HFFc6 (cell line): ENCODE results near the gene TEKTIP1. TPM values are rescaled to one million over a fixed set of nuclear protein-coding genes. Genes with fewer than 3 reads are reported as not detected.
"Not testable (repeated sequence)": the region's sequence is repeated elsewhere in the genome, so short reads cannot be mapped to it uniquely, and the experiment has no call there.

ENCODE experiments used
- DNase-seq: peaks from one replicate; pipeline ENCODE4 v3.0.0-alpha.2; 2018
- H3K27ac Mint-ChIP-seq: 2 replicates; pipeline ENCODE4 v1.8.0; 2020; ENCODE audit warnings: mild to moderate bottlenecking, mixed read lengths
- H3K27me3 Mint-ChIP-seq: 2 replicates; pipeline ENCODE4 v1.8.0; 2021; ENCODE audit warnings: mild to moderate bottlenecking, moderate library complexity, mixed read lengths; ENCODE audit not compliant: insufficient read depth
- H3K36me3 Mint-ChIP-seq: 2 replicates; pipeline ENCODE4 v1.8.0; 2021; ENCODE audit warnings: low read depth, mixed read lengths
- H3K4me1 Mint-ChIP-seq: 2 replicates; pipeline ENCODE4 v1.8.0; 2020; ENCODE audit warnings: low read depth, mixed read lengths
- H3K4me3 Mint-ChIP-seq: 2 replicates; pipeline ENCODE4 v1.8.0; 2020; ENCODE audit warnings: mild to moderate bottlenecking, moderate library complexity, mixed read lengths
- H3K9me3 Mint-ChIP-seq: 2 replicates; pipeline ENCODE4 v1.8.0; 2020; ENCODE audit warnings: mild to moderate bottlenecking, mixed read lengths
- CTCF ChIP-seq: fragments of 200-600 bp; sonication (generic); IDR thresholded peaks from 2 replicates; pipeline ENCODE4 v1.5.0; 2021; ENCODE audit warnings: antibody characterized with exemption, mild to moderate bottlenecking
- total RNA-seq, 6 experiments: library from RNA; stranded (reverse); fragmentation: NEBNext Ultra II Directional; extraction: Animal tissue kit (Norgen Biotek cat#: 25700); gene quantifications; 2 replicates in 1 of 6; 3 replicates in 5 of 6; pipeline ENCODE4 v1.2.3, GENCODE V29; 2021

The TEKTIP1 gene
- total RNA-seq, 6 experiments from 2014 or later: 0.25 to 0.51 (median 0.46) TPM; not detected in 1

GRCh38 chr19:3575949-3576673 lies 37.1 kb downstream of the TEKTIP1 start:
- peaks cover 2% of the 10 kb centered on the region for H3K27me3 Mint-ChIP-seq
- no peak overlapping the region for H3K27ac Mint-ChIP-seq
- no peak for DNase-seq
- peaks cover 46% of the 10 kb centered on the region for H3K4me1 Mint-ChIP-seq
- H3K4me3 Mint-ChIP-seq: peak overlapping the region; percentile 15; the same call in 1 of the 2 replicates
- no peak for TF ChIP-seq CTCF
- peaks cover 13% of the 10 kb centered on the region for H3K36me3 Mint-ChIP-seq
- no peaks in the 10 kb centered on the region for H3K9me3 Mint-ChIP-seq

- no peak for DNase-seq
- peak overlapping the region; percentile 15; the same call in 1 of the 2 replicates for H3K4me3 Mint-ChIP-seq
- peaks cover 2% of the 10 kb centered on the region for H3K27me3 Mint-ChIP-seq
These were observed 37.9 kb downstream of the TEKTIP1 start for GRCh38 chr19:3576696-3577443.

GRCh38 chr19:3577723-3578344 lies 38.9 kb downstream of the TEKTIP1 start:
- H3K36me3 Mint-ChIP-seq: peaks cover 13% of the 10 kb centered on the region
- no peak overlapping the region for H3K27ac Mint-ChIP-seq
- no peaks in the 10 kb centered on the region for H3K9me3 Mint-ChIP-seq
- no peak for DNase-seq
- peaks cover 2% of the 10 kb centered on the region for H3K27me3 Mint-ChIP-seq
- TF ChIP-seq CTCF: no peak
- H3K4me1 Mint-ChIP-seq: peaks cover 40% of the 10 kb centered on the region
- no peak overlapping the region for H3K4me3 Mint-ChIP-seq

More at GRCh38 chr19:3576696-3577443, 37.9 kb downstream of the TEKTIP1 start:
- Mint-ChIP-seq H3K27ac (no peak overlapping the region), H3K9me3 (no peaks in the 10 kb centered on the region), H3K36me3 (peaks cover 13% of the 10 kb centered on the region), H3K4me1 (peaks cover 40% of the 10 kb centered on the region)
- no peak for TF ChIP-seq CTCF

- DNase-seq: no peak
- Mint-ChIP-seq H3K27me3 (peaks cover 2% of the 10 kb centered on the region), H3K36me3 (peaks cover 13% of the 10 kb centered on the region), H3K4me3 (no peak overlapping the region), H3K27ac (no peak overlapping the region), H3K9me3 (no peaks in the 10 kb centered on the region), H3K4me1 (peaks cover 40% of the 10 kb centered on the region)
- TF ChIP-seq CTCF: no peak
These were observed 39.4 kb downstream of the TEKTIP1 start for GRCh38 chr19:3578390-3578789.

- Mint-ChIP-seq H3K27ac (peak overlapping the region; percentile 89), H3K4me3 (peak overlapping the region; percentile 47), H3K9me3 (no peaks in the 10 kb centered on the region), H3K4me1 (peaks cover 30% of the 10 kb centered on the region), H3K36me3 (peaks cover 2% of the 10 kb centered on the region), H3K27me3 (peaks cover 2% of the 10 kb centered on the region)
- peak; percentile 99 for DNase-seq
- no peak for TF ChIP-seq CTCF
These were observed 41.4 kb downstream of the TEKTIP1 start for GRCh38 chr19:3580156-3580934.

- H3K36me3 Mint-ChIP-seq, H3K4me3 Mint-ChIP-seq, H3K27me3 Mint-ChIP-seq, DNase-seq, H3K9me3 Mint-ChIP-seq, H3K27ac Mint-ChIP-seq: not testable (repeated sequence)
- H3K4me1 Mint-ChIP-seq: peaks cover 23% of the 10 kb centered on the region
These were observed 42.8 kb downstream of the TEKTIP1 start for GRCh38 chr19:3581792-3582191.

- not testable (repeated sequence) for DNase-seq, H3K4me3 Mint-ChIP-seq, H3K27ac Mint-ChIP-seq, H3K9me3 Mint-ChIP-seq, H3K36me3 Mint-ChIP-seq, H3K27me3 Mint-ChIP-seq
- peaks cover 18% of the 10 kb centered on the region for H3K4me1 Mint-ChIP-seq
These were observed 45.2 kb downstream of the TEKTIP1 start for GRCh38 chr19:3584036-3584802.
